GM18517 (cell line): ENCODE data around the gene CLDN11.

Source experiments
- ATAC-seq: cut with Tn5 transposase; IDR thresholded peaks from one replicate; pipeline ENCODE4 v1.9.1; 2021; ENCODE audit warnings: mild to moderate bottlenecking, moderate library complexity; ENCODE audit not compliant: unreplicated experiment

CLDN11 gene

GRCh38 chr3:170469151-170470062 is 50.7 kb downstream of the CLDN11 start:
- ATAC-seq = no peak

DNA sequence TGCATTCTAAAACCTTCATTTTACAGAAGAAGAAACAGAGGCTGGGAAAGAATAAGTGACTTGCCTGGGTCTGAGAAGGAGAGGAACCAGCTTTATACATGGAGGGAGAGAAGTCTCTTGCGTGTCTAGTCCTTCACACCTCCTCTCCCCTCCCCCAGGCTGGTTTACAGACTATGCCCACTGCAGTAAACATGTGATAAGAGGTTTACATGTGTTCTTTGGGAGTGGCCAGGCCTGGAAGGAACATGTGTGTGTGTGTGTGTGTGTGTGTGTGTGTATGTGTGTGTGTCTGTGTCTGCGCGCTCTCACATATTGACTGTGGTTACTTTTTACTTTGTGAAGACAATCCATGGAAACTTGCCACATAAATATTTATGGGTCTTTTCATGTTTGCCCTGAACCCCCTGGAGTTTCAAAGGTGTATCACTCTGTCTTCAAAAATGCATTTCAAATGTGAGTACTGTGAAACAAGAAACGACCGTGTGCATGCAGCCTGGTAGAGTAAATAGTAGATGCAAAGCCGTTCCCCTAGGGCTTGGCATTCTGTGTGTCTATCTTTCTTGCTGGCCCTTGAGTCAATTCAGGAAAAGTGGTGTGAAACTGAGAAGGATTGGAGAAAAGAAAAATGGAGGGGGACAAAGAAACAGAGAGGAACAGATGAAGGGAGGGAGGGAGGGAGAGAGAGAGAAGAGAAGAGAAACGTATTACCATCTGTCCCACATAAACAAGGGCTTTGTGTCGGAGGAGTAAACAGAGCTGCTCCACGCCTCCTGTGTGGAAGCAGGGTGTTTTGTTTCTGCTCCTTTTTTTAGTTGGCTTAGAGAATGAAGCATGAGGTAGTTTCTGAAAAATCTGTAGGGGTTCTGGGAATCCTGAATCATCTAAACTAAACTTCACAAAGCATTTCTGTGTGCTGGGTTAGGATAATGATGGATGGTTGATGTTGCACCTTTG is 51.7 kb downstream of the CLDN11 start:
- ATAC-seq = no peak

GRCh38 chr3:170471149-170471548 is 52.5 kb downstream of the CLDN11 start:
- no peak for ATAC-seq

- no peak for ATAC-seq
Observed at GRCh38 chr3:170473358-170473757, 54.7 kb downstream of the CLDN11 start.

- ATAC-seq = no peak
Observed at GRCh38 chr3:170475092-170475685, 56.5 kb downstream of the CLDN11 start.

GRCh38 chr3:170476291-170476690 is 57.6 kb downstream of the CLDN11 start:
- ATAC-seq = no peak

DNA sequence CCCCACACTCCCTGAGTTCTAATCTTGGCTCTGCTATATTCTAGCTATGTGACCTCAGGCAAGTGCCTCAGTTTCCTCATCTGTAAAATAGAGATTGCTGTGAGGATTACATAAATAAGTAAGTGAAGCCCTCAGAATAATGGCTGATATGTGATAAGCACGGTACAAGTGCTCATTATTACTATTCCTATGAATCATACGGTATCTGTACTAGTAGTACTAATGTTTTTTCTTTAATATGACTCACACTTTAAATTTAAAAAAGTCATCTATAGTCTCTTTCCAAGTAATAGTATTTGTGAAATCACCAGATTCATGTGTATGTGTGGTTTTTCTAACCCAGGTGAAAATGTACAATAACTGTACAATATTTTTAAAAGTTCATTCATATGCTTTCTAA is 58.7 kb downstream of the CLDN11 start:
- no peak for ATAC-seq

GRCh38 chr3:170480111-170480510 is 61.4 kb downstream of the CLDN11 start:
- ATAC-seq = no peak

DNA sequence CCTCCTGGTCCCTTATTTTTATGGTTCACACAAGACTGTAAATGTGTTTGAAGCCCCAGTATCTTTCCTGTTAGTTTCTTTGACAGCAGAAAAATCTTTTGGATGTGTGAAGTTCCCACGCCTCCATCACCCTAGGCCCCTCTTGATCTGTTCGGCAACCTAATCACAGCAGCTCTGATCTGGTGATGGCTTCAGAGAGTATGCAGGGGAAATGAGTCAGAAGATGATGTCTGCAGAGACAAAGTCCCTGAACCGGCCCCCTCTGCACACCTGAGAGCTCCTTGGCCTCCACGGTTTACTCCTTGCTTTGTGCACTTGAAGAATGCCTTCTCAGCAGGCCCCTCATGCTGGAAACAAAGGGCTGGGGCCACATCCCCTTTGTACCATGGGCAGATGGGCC is 63.5 kb downstream of the CLDN11 start:
- ATAC-seq = no peak

GRCh38 chr3:170483485-170484262 is 65.0 kb downstream of the CLDN11 start:
- ATAC-seq = no peak
